Measurements from ENCODE around the gene ABLIM3. TPM values are rescaled to one million over a fixed set of nuclear protein-coding genes. Genes with fewer than 3 reads are reported as not detected.

Gene ABLIM3
- total RNA-seq = not detected in 2 replicates

GRCh38 chr5:149141224-149141956 is at the start of gene ABLIM3:
TSS of gene ABLIM3 (plus strand) at chr5:149141493. CDS start at chr5:149142096, 603 bp downstream.
- Mint-ChIP-seq H3K27ac (no peak within 1 kb of the TSS), H3K9me3 (peaks cover 7% of the 10 kb centered on the region), H3K36me3 (ENCODE audit: low read depth) (no peaks in the 10 kb centered on the region), H3K4me1 (peaks cover 4% of the 10 kb centered on the region), H3K4me3 (peak within 1 kb of the TSS; percentile 28), H3K27me3 (peaks cover 39% of the 10 kb centered on the region)
- DNase-seq = peak; percentile 65
- intact Hi-C loops (cut with micrococcal nuclease) = loop anchor here (5.0 kb wide), 1 partner anchor 126 kb away; no protein-coding TSS in a partner anchor
- POLR2A ChIA-PET = no interaction called here
- peak; percentile 80 for ATAC-seq (ENCODE audit: low read depth)
- CTCF ChIA-PET = interaction anchor here (1.6 to 2.1 kb wide), 2 partner anchors 8 to 11 kb away, joined by 3 to 4 read pairs; no protein-coding TSS in a partner anchor
- TF ChIP-seq CTCF (IDR thresholded peaks at IDR 0.05) = no peak

DNA sequence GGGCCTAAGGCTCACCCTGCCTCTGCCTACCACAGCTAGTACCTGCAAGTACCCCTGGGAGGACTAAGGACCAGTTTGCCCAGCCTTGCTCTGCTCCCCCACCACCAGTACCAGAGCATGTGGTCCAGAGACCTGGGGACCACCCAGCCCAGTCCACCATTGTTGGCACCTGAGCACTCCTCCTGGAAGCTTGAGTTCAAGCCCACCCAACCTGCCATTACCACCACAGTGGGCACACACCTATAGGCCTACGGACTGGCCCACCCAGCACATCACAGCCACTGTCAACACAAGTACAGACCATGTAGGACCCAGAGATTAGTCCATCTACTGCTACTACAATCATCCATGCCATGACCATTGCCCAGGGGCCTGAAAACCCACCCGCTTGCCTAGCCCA is 47.7 kb upstream of the ABLIM3 start:
- ATAC-seq (ENCODE audit: low read depth) = no peak
- Mint-ChIP-seq H3K27ac (no peak overlapping the region), H3K27me3 (peaks cover 8% of the 10 kb centered on the region), H3K4me3 (no peak overlapping the region), H3K9me3 (peaks cover 11% of the 10 kb centered on the region), H3K4me1 (no peaks in the 10 kb centered on the region), H3K36me3 (ENCODE audit: low read depth) (no peaks in the 10 kb centered on the region)
- DNase-seq = no peak
- intact Hi-C loops (cut with micrococcal nuclease) = no loop called here
- POLR2A ChIA-PET = no interaction called here
- CTCF ChIA-PET = no interaction called here
- no peak for TF ChIP-seq CTCF (IDR thresholded peaks at IDR 0.05)

DNA sequence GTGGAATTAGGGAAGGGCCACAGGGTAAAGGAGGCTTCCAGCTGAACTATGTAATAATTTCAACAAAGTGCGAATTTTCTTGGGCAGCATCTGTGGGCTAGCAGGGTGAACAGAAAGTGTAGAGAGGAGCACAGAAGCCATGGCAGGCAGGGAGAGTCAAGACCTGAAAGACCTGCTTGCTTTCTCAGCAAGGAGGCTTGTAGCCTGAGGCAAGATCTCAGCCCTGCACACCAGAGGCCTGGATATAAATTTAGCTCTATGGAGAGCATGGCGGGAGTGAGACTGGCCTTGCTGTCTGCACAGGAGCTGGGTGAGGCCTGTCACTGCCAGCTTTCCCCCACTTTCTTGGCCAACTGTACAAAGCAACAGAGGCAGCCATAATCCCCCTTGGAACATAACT is 46.3 kb upstream of the ABLIM3 start:
- POLR2A ChIA-PET = no interaction called here
- ATAC-seq (ENCODE audit: low read depth) (no peak), DNase-seq (no peak)
- no peaks in the 10 kb centered on the region for H3K4me1 Mint-ChIP-seq
- H3K36me3 Mint-ChIP-seq (ENCODE audit: low read depth) = no peaks in the 10 kb centered on the region
- H3K9me3 Mint-ChIP-seq = peaks cover 22% of the 10 kb centered on the region
- peaks cover 6% of the 10 kb centered on the region for H3K27me3 Mint-ChIP-seq
- CTCF ChIA-PET = no interaction called here
- intact Hi-C loops (cut with micrococcal nuclease) = no loop called here
- H3K4me3 Mint-ChIP-seq = no peak overlapping the region
- TF ChIP-seq CTCF (IDR thresholded peaks at IDR 0.05) = no peak
- H3K27ac Mint-ChIP-seq = no peak overlapping the region

- POLR2A ChIA-PET = no interaction called here
- intact Hi-C loops (cut with micrococcal nuclease) = no loop called here
- CTCF ChIA-PET = no interaction called here
- Mint-ChIP-seq H3K4me3 (no peak overlapping the region), H3K4me1 (no peaks in the 10 kb centered on the region), H3K27ac (no peak overlapping the region), H3K36me3 (ENCODE audit: low read depth) (no peaks in the 10 kb centered on the region), H3K27me3 (no peaks in the 10 kb centered on the region), H3K9me3 (peaks cover 34% of the 10 kb centered on the region)
- ATAC-seq (ENCODE audit: low read depth) = no peak
- no peak for DNase-seq
- TF ChIP-seq CTCF (IDR thresholded peaks at IDR 0.05) = no peak
Observed at GRCh38 chr5:149099920-149100319, 41.4 kb upstream of the ABLIM3 start.

DNA sequence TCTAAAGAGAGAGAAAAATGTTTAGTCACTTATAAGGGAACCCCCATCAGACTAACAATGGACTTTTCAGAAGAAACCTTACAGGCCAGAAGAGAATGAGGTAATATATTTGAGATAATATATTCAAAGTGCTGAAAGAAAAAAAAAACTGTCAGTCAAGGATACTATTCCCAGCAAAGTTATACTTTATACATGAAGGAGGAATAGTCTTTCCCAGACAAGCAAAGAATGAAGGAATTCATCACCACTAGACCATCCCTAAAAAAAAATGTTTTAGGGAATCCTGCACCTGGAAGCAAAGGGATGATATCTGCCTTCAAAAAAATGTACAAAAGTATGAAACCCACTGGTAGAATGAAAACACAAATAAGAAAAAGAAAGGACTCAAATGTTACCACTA is 41.0 kb upstream of the ABLIM3 start:
- no peaks in the 10 kb centered on the region for H3K4me1 Mint-ChIP-seq
- H3K9me3 Mint-ChIP-seq = peaks cover 34% of the 10 kb centered on the region
- intact Hi-C loops (cut with micrococcal nuclease) = no loop called here
- no peaks in the 10 kb centered on the region for H3K27me3 Mint-ChIP-seq
- no peak for TF ChIP-seq CTCF (IDR thresholded peaks at IDR 0.05)
- DNase-seq (no peak), ATAC-seq (ENCODE audit: low read depth) (no peak)
- POLR2A ChIA-PET = no interaction called here
- H3K27ac Mint-ChIP-seq = no peak overlapping the region
- CTCF ChIA-PET = no interaction called here
- no peaks in the 10 kb centered on the region for H3K36me3 Mint-ChIP-seq (ENCODE audit: low read depth)
- no peak overlapping the region for H3K4me3 Mint-ChIP-seq

Measured in activated B cell treated with CpG ODN at 0.5 μM for 24 hours (primary cell).